PC-3 (cell line): ENCODE results near the gene CFAP221. TPM values are rescaled to one million over a fixed set of nuclear protein-coding genes. Genes with fewer than 3 reads are reported as not detected.
A peak's percentile ranks its signal among the peaks of the same experiment; 100 is the strongest.

Source experiments
- ATAC-seq: fragments of 200-7000 bp; cut with Tn5 transposase; 2 replicates; pipeline ENCODE4 v1.9.1; 2020; ENCODE audit warnings: mild to moderate bottlenecking, moderate library complexity
- BruUV-seq: library from RNA; stranded (reverse); fragments of 400-500 nt; replicated peaks from 2 replicates; lab custom pipeline; 2021; lab: Mats Ljungman, UMichigan
- CTCF ChIA-PET: fragments of 300-600 bp; sonication (Branson Sonifier 250); formaldehyde crosslinking; loops from one replicate; lab custom pipeline; 2022; ENCODE audit warnings: antibody characterized with exemption; lab: Charles Lee
- POLR2A ChIA-PET: fragments of 300-600 bp; sonication (Branson Sonifier 250); formaldehyde crosslinking; loops from one replicate; lab custom pipeline; 2022; ENCODE audit warnings: antibody characterized with exemption; ENCODE audit not compliant: unreplicated experiment; lab: Charles Lee
- DNase-seq: peaks from one replicate; pipeline ENCODE4 v3.0.0-alpha.2; 2015
- H2AFZ ChIP-seq: fragments of 300-600 bp; sonication (generic); 2 replicates; pipeline ENCODE4 v1.6.0; 2016; ENCODE audit warnings: antibody characterized with exemption, low read length
- H3F3A ChIP-seq: fragments of 300-600 bp; sonication (generic); one replicate; pipeline ENCODE4 v1.6.0; 2017; ENCODE audit warnings: antibody characterized with exemption, low read length, control low read depth, mild to moderate bottlenecking; ENCODE audit not compliant: unreplicated experiment
- H3K27ac ChIP-seq: fragments of 300-600 bp; sonication (generic); 2 replicates; pipeline ENCODE4 v1.5.1; 2016; ENCODE audit warnings: mild to moderate bottlenecking, low read length
- H3K27me3 ChIP-seq: fragments of 300-600 bp; sonication (generic); 2 replicates; pipeline ENCODE4 v1.6.1; 2016; ENCODE audit warnings: low read length, mixed read lengths
- H3K36me3 ChIP-seq: fragments of 300-600 bp; sonication (generic); 2 replicates; pipeline ENCODE4 v1.6.1; 2016; ENCODE audit warnings: low read depth, mixed run types, low read length, mixed read lengths
- H3K4me1 ChIP-seq: fragments of 300-600 bp; sonication (generic); 2 replicates; pipeline ENCODE4 v1.5.1; 2016; ENCODE audit warnings: low read length; ENCODE audit not compliant: insufficient read depth
- H3K4me2 ChIP-seq: fragments of 300-600 bp; sonication (generic); 2 replicates; pipeline ENCODE4 v1.6.0; 2016; ENCODE audit warnings: low read length
- H3K4me3 ChIP-seq: fragments of 300-600 bp; sonication (generic); 2 replicates; pipeline ENCODE4 v1.5.1; 2016; ENCODE audit warnings: mild to moderate bottlenecking, low read length, mixed read lengths
- H3K79me2 ChIP-seq: fragments of 300-600 bp; sonication (generic); 2 replicates; pipeline ENCODE4 v1.6.1; 2017; ENCODE audit warnings: low read length, mixed read lengths
- H3K9ac ChIP-seq: fragments of 300-600 bp; sonication (generic); 2 replicates; pipeline ENCODE4 v1.6.0; 2016; ENCODE audit warnings: mild to moderate bottlenecking, low read length
- H3K9me2 ChIP-seq: fragments of 300-600 bp; sonication (generic); replicated peaks from 2 replicates; pipeline ENCODE4 v1.6.1; 2016; ENCODE audit warnings: mixed run types, low read length, mixed read lengths
- H3K9me3 ChIP-seq: fragments of 300-600 bp; sonication (generic); 2 replicates; pipeline ENCODE4 v1.6.1; 2016; ENCODE audit warnings: low read length, mixed read lengths
- H4K20me1 ChIP-seq: fragments of 300-600 bp; sonication (generic); 2 replicates; pipeline ENCODE4 v1.6.1; 2016; ENCODE audit warnings: low read length, mixed read lengths
- EZH2 ChIP-seq: fragments of 300-600 bp; sonication (generic); IDR thresholded peaks from one replicate; pipeline ENCODE4 v1.6.1; 2017; ENCODE audit warnings: antibody characterized with exemption, mild to moderate bottlenecking, low read length; ENCODE audit not compliant: unreplicated experiment
- EZH2phosphoT487 ChIP-seq: fragments of 300-600 bp; sonication (generic); IDR thresholded peaks from 2 replicates; pipeline ENCODE4 v1.6.1; 2018; ENCODE audit warnings: mild to moderate bottlenecking, antibody characterized with exemption, low read length, borderline replicate concordance
- intact Hi-C: fragments of 100-400 bp; cut with micrococcal nuclease; formaldehyde crosslinking; loops from 2 replicates; pipeline ENCODE4 v1.9.0; 2023
- total RNA-seq: library from RNA; depleted of rRNA; stranded (reverse); fragments of >200 nt; gene quantifications from 2 replicates; pipeline ENCODE4 v1.2.3, GENCODE V29; 2014
- TF ChIP-seq, protein P1 (sequence below): fragments of 300-600 bp; sonication (generic); conservative IDR thresholded peaks from 2 replicates; pipeline ENCODE4 v1.5.1; 2017; ENCODE audit warnings: antibody characterized with exemption, low read depth, mild to moderate bottlenecking, low read length

The CFAP221 gene
- total RNA-seq, 1 experiment from 2014 or later, result not detected

DNA sequence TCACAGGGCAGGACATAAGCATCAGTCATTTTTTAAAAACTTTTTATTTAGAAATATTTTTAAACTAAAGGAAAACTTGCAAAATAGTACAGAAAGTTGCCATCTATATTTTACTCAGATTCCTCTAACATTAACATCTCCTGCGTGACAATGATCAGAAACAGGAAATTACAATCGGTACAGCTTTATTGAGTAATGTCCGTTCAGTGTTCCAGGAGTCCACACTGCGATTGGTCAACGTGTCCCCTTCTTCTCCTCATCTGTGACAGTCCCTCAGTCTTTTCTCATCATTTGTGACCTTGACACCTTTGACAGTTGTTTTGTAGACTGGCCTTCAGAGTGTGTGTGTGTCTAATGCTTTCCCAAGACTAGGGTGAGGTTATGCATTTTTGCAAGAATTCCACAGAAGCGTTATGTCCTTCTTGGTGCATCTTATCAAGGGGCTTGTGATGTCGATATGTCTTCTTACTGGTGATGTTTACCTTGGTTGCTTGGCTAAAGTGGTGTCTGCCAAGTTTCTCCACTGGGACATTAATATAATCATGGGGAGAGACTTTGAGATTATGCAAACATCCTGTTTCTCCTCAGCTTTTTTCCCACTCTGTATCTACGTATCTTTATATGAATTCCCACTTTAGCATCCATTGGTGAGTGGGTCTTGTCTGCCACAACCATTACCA, 113.4 kb downstream of the CFAP221 start:
- Histone ChIP-seq H3F3A (no peaks in the 10 kb centered on the region), H3K4me3 (no peak overlapping the region), H3K79me2 (no peaks in the 10 kb centered on the region), H2AFZ (no peak overlapping the region), H3K36me3 (no peaks in the 10 kb centered on the region), H3K4me1 (no peaks in the 10 kb centered on the region), H3K4me2 (no peak overlapping the region), H3K9me2 (no peaks in the 10 kb centered on the region), H3K27me3 (peaks cover 11% of the 10 kb centered on the region; the same call in 1 of the 2 replicates), H3K9me3 (no peaks in the 10 kb centered on the region), H3K27ac (no peak overlapping the region), H3K9ac (no peak overlapping the region), H4K20me1 (no peaks in the 10 kb centered on the region)
- TF ChIP-seq EZH2phosphoT487, result no peak
- no peak for TF ChIP-seq EZH2
- TF ChIP-seq, protein P1, sequence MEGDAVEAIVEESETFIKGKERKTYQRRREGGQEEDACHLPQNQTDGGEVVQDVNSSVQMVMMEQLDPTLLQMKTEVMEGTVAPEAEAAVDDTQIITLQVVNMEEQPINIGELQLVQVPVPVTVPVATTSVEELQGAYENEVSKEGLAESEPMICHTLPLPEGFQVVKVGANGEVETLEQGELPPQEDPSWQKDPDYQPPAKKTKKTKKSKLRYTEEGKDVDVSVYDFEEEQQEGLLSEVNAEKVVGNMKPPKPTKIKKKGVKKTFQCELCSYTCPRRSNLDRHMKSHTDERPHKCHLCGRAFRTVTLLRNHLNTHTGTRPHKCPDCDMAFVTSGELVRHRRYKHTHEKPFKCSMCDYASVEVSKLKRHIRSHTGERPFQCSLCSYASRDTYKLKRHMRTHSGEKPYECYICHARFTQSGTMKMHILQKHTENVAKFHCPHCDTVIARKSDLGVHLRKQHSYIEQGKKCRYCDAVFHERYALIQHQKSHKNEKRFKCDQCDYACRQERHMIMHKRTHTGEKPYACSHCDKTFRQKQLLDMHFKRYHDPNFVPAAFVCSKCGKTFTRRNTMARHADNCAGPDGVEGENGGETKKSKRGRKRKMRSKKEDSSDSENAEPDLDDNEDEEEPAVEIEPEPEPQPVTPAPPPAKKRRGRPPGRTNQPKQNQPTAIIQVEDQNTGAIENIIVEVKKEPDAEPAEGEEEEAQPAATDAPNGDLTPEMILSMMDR, result no peak
- intact Hi-C loops, result no loop called here
- ChIA-PET POLR2A (no interaction called here), CTCF (no interaction called here)
- no peak for DNase-seq
- no TSS peak for BruUV-seq
- ATAC-seq, result no peak

DNA sequence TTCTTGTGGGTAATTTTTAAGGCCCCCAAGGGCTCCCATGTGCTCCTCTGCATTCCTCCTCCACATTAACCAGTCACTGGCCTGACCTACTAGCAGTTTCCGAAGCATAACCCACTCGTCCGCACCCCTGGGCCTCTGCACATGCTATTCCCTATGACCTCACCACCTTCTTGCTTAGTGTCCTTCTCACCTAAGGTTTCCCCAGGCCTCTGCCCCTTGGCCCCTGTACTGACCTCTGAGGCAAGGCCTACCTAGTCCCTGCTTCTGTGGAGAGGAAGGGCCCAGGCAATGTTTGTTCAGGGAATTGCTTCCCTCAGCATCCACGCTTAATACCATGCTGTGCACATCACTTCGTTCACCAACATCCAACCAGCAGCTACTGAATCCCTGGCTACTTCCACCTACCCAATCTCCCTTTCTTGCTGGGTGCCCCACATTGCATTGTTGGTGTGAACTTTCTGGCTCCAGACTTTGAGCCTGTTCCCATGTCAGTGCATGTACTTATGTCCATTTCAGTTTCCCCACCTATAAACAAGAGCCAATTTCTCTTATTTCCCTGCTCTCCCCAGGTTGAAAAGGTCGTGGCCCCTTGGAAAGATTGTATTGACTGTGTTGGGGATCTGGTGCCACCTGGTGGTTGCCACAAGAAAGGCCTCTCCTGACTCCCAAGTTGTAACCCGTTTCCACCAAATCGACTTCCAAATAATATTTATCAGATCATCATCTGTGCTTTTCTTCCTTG, 115.5 kb downstream of the CFAP221 start:
- BruUV-seq, result no TSS peak
- Histone ChIP-seq H3K79me2 (no peaks in the 10 kb centered on the region), H3F3A (no peaks in the 10 kb centered on the region), H2AFZ (no peak overlapping the region), H3K9ac (no peak overlapping the region), H3K9me3 (no peaks in the 10 kb centered on the region), H4K20me1 (no peaks in the 10 kb centered on the region), H3K27ac (no peak overlapping the region), H3K36me3 (no peaks in the 10 kb centered on the region), H3K9me2 (no peaks in the 10 kb centered on the region), H3K4me3 (no peak overlapping the region), H3K4me2 (no peak overlapping the region), H3K27me3 (no peaks in the 10 kb centered on the region), H3K4me1 (no peaks in the 10 kb centered on the region)
- DNase-seq, result peak; percentile 50
- CTCF ChIA-PET, result no interaction called here
- TF ChIP-seq, protein P1, result peak; percentile 92
- TF ChIP-seq EZH2, result no peak
- intact Hi-C loops, result loop anchor here (1.0 kb wide), 2 partner anchors 18 to 252 kb away; no protein-coding TSS in a partner anchor
- POLR2A ChIA-PET, result no interaction called here
- peak; percentile 46 for ATAC-seq

DNA sequence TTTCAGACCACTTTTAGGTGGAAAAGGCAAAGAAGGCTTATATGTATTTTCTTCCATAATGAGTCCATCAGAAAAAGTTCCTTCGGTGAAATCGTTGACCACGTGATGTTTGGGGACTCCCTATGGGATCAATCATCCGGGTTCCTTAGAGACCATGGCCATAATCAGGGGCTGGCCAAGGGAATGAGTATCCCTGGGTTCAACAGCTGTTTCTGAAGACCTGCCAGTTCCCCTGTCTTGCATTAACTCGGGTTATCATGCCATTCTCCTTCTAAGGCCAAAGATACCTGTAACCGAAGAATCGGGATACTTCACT, 116.1 kb downstream of the CFAP221 start:
- TF ChIP-seq, protein P1, result no peak; the same call in 1 of the 2 replicates
- TF ChIP-seq EZH2phosphoT487 (no peak), EZH2 (no peak)
- Histone ChIP-seq H3K9me2 (no peaks in the 10 kb centered on the region), H2AFZ (no peak overlapping the region), H3K79me2 (no peaks in the 10 kb centered on the region), H3K4me1 (no peaks in the 10 kb centered on the region), H3K4me3 (no peak overlapping the region), H3K9ac (no peak overlapping the region), H3K27ac (no peak overlapping the region), H3K4me2 (no peak overlapping the region), H3K27me3 (no peaks in the 10 kb centered on the region), H3K36me3 (no peaks in the 10 kb centered on the region), H3F3A (no peaks in the 10 kb centered on the region), H3K9me3 (no peaks in the 10 kb centered on the region), H4K20me1 (no peaks in the 10 kb centered on the region)
- ATAC-seq (no peak), DNase-seq (no peak)
- POLR2A ChIA-PET, result no interaction called here
- CTCF ChIA-PET, result no interaction called here
- BruUV-seq, result no TSS peak
- intact Hi-C loops, result loop anchor here (1.0 kb wide), 2 partner anchors 19 to 253 kb away; no protein-coding TSS in a partner anchor
